Gastrocnemius medialis (tissue), 4 donors: Measurements from ENCODE around the gene ACACA.

Source experiments
- POLR2A ChIP-seq, 2 donors: fragments of 450-650 bp; IDR thresholded peaks; one replicate each; pipeline ENCODE4 v1.6.1; 2017; ENCODE audit warnings: antibody characterized with exemption in 2 of 2, mild to moderate bottlenecking in 2 of 2, moderate library complexity in 2 of 2
- TF ChIP-seq, protein P1 (sequence below), 5 experiments: fragments of 450-650 bp in 3 of 5; fragments of 200-600 bp in 2 of 5; sonication (generic) in 2 of 5; IDR thresholded peaks in 4 of 5; conservative IDR thresholded peaks in 1 of 5; 1 replicate in 4 of 5; 2 replicates in 1 of 5; pipeline ENCODE4 v1.5.1; 2016 to 2019; ENCODE audit warnings: antibody characterized with exemption in 5 of 5, mild to moderate bottlenecking in 3 of 5, moderate library complexity in 3 of 5

DNA sequence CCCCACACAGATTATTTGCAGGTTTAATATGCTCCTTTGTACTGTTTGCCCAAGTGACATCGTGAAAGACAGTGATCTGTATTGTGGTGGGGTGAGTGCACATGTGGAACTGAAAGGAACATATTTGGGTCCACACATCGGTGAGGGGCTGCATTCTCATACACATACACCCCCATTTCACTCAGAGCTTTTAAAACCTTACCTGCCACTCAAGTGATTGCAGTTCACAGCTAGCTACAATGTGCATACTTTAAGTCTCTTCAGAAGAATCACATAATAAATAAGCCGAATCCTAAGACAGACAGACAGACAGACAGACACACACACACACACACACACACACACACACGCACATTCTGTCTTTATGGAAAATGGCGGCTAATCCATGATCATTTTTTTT is 355.3 kb downstream of the ACACA start:
- no peak for TF ChIP-seq POLR2A (IDR thresholded peaks at IDR 0.05)
- TF ChIP-seq, protein P1, sequence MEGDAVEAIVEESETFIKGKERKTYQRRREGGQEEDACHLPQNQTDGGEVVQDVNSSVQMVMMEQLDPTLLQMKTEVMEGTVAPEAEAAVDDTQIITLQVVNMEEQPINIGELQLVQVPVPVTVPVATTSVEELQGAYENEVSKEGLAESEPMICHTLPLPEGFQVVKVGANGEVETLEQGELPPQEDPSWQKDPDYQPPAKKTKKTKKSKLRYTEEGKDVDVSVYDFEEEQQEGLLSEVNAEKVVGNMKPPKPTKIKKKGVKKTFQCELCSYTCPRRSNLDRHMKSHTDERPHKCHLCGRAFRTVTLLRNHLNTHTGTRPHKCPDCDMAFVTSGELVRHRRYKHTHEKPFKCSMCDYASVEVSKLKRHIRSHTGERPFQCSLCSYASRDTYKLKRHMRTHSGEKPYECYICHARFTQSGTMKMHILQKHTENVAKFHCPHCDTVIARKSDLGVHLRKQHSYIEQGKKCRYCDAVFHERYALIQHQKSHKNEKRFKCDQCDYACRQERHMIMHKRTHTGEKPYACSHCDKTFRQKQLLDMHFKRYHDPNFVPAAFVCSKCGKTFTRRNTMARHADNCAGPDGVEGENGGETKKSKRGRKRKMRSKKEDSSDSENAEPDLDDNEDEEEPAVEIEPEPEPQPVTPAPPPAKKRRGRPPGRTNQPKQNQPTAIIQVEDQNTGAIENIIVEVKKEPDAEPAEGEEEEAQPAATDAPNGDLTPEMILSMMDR (IDR thresholded peaks at IDR 0.05 in 4 of 5, conservative IDR thresholded peaks at IDR 0.05 in 1 of 5), result no peak
